ENCODE results near the gene CEP83. TPM values are rescaled to one million over a fixed set of nuclear protein-coding genes. Genes with fewer than 3 reads are reported as not detected.
A peak's percentile ranks its signal among the peaks of the same experiment; 100 is the strongest.

The CEP83 gene
- total RNA-seq, 2 donors from 2014 or later: 6.8 to 26.5 TPM

- no peak for TF ChIP-seq POLR2AphosphoS5 (IDR thresholded peaks at IDR 0.05)
- no peak for TF ChIP-seq POLR2A (IDR thresholded peaks at IDR 0.05)
- no peak for TF ChIP-seq CTCF (IDR thresholded peaks at IDR 0.05)
- H3K4me1 ChIP-seq (replicated peaks): no peaks in the 10 kb centered on the region
- no peak overlapping the region for H3K27ac ChIP-seq
- no peak overlapping the region for H3K4me3 ChIP-seq
- no peak for DNase-seq (ENCODE audit: low spot score)
- intact Hi-C loops (cut with DNase I): no loop called here
- H3K9me3 ChIP-seq: no peaks in the 10 kb centered on the region
- H3K36me3 ChIP-seq: no peaks in the 10 kb centered on the region
- 83% methylated on average over 4 of the region's 4 CpGs for WGBS
- H3K27me3 ChIP-seq (replicated peaks; ENCODE audit: insufficient read depth): no peaks in the 10 kb centered on the region
Observed at GRCh38 chr12:94338006-94338794, 121.5 kb downstream of the CEP83 start.

GRCh38 chr12:94336211-94336925 lies 123.3 kb downstream of the CEP83 start:
- H3K27me3 ChIP-seq (replicated peaks; ENCODE audit: insufficient read depth): no peaks in the 10 kb centered on the region
- no peak overlapping the region for H3K27ac ChIP-seq
- intact Hi-C loops (cut with DNase I): no loop called here
- no peak overlapping the region for H3K4me3 ChIP-seq
- WGBS: 70% methylated on average over 5 of the region's 5 CpGs
- H3K9me3 ChIP-seq: no peaks in the 10 kb centered on the region
- TF ChIP-seq POLR2A (IDR thresholded peaks at IDR 0.05): no peak
- H3K4me1 ChIP-seq (replicated peaks): no peaks in the 10 kb centered on the region
- DNase-seq (ENCODE audit: low spot score): no peak
- H3K36me3 ChIP-seq: no peaks in the 10 kb centered on the region

- intact Hi-C loops (cut with DNase I): no loop called here
- H3K36me3 ChIP-seq: no peaks in the 10 kb centered on the region
- H3K9me3 ChIP-seq: no peaks in the 10 kb centered on the region
- no peaks in the 10 kb centered on the region for H3K4me1 ChIP-seq (replicated peaks)
- H3K27ac ChIP-seq: no peak overlapping the region
- DNase-seq (ENCODE audit: low spot score): no peak
- no peak for TF ChIP-seq POLR2AphosphoS5 (IDR thresholded peaks at IDR 0.05)
- no peak for TF ChIP-seq CTCF (IDR thresholded peaks at IDR 0.05)
- TF ChIP-seq POLR2A (IDR thresholded peaks at IDR 0.05): no peak
- no peaks in the 10 kb centered on the region for H3K27me3 ChIP-seq (replicated peaks; ENCODE audit: insufficient read depth)
- no peak overlapping the region for H3K4me3 ChIP-seq
- whole genome bisulfite sequencing: 94% methylated on average over 3 of the region's 3 CpGs
Observed at GRCh38 chr12:94333396-94333795, 126.3 kb downstream of the CEP83 start.

- Histone ChIP-seq H3K4me3 (no peak overlapping the region), H3K27ac (no peak overlapping the region), H3K4me1 (replicated peaks) (no peaks in the 10 kb centered on the region), H3K27me3 (replicated peaks; ENCODE audit: insufficient read depth) (no peaks in the 10 kb centered on the region), H3K36me3 (no peaks in the 10 kb centered on the region), H3K9me3 (no peaks in the 10 kb centered on the region)
- DNase-seq (ENCODE audit: low spot score): no peak
- peak in 1 of 4 experiments; percentile 19 for TF ChIP-seq CTCF (IDR thresholded peaks at IDR 0.05)
- no peak for TF ChIP-seq POLR2A (IDR thresholded peaks at IDR 0.05)
- TF ChIP-seq POLR2AphosphoS5 (IDR thresholded peaks at IDR 0.05): no peak
- WGBS: 87% methylated on average over 1 of the region's 1 CpG
- intact Hi-C loops (cut with DNase I): no loop called here
Observed at GRCh38 chr12:94329366-94329765, 130.3 kb downstream of the CEP83 start.

- H3K9me3 ChIP-seq: no peaks in the 10 kb centered on the region
- no peaks in the 10 kb centered on the region for H3K27me3 ChIP-seq (replicated peaks; ENCODE audit: insufficient read depth)
- no peak overlapping the region for H3K4me3 ChIP-seq
- 86% methylated on average over 1 of the region's 1 CpG for WGBS
- intact Hi-C loops (cut with DNase I): no loop called here
- no peaks in the 10 kb centered on the region for H3K4me1 ChIP-seq (replicated peaks)
- TF ChIP-seq CTCF (IDR thresholded peaks at IDR 0.05) (no peak), POLR2A (IDR thresholded peaks at IDR 0.05) (no peak), POLR2AphosphoS5 (IDR thresholded peaks at IDR 0.05) (no peak)
- no peaks in the 10 kb centered on the region for H3K36me3 ChIP-seq
- DNase-seq (ENCODE audit: low spot score): no peak
- H3K27ac ChIP-seq: no peak overlapping the region
Observed at GRCh38 chr12:94327809-94328208, 131.9 kb downstream of the CEP83 start.

Measured in prostate gland (tissue), 2 donors.